HepG2 (cell line): ENCODE results near the gene TMX2. TPM values are rescaled to one million over a fixed set of nuclear protein-coding genes. Genes with fewer than 3 reads are reported as not detected.

Experiments
- CCDC6 ChIP-seq: sonication (generic); formaldehyde crosslinking; IDR thresholded peaks from 2 replicates; pipeline ENCODE4 v1.8.1; 2022; ENCODE audit warnings: mild to moderate bottlenecking, missing genetic modification reagents, moderate library complexity
- GATAD1 ChIP-seq: IDR thresholded peaks from 2 replicates; pipeline ENCODE4 v1.6.1; 2016; ENCODE audit warnings: missing genetic modification reagents, missing compliant biosample characterization
- HNF4A ChIP-seq: sonication (generic); formaldehyde crosslinking; IDR thresholded peaks from 2 replicates; pipeline ENCODE4 v1.4.0; 2020; ENCODE audit warnings: missing genetic modification reagents
- KAT7 ChIP-seq: IDR thresholded peaks from 2 replicates; pipeline ENCODE4 v1.6.1; 2018; ENCODE audit warnings: borderline replicate concordance, missing compliant biosample characterization
- RBAK ChIP-seq: sonication (generic); formaldehyde crosslinking; IDR thresholded peaks from 2 replicates; pipeline ENCODE4 v1.5.1; 2020; ENCODE audit warnings: mild to moderate bottlenecking, missing genetic modification reagents
- SRSF1 ChIP-seq: fragments of 200-400 bp; formaldehyde crosslinking; optimal IDR thresholded peaks from 2 replicates; pipeline ENCODE3; 2017; ENCODE audit warnings: mild to moderate bottlenecking, low read depth, low read length, moderate library complexity
- SYNCRIP ChIP-seq: fragments of 200-400 bp; formaldehyde crosslinking; IDR thresholded peaks from 2 replicates; pipeline ENCODE4 v1.6.1; 2018; ENCODE audit warnings: mild to moderate bottlenecking, low read depth, low read length; ENCODE audit not compliant: insufficient read depth
- ZFP1 ChIP-seq: IDR thresholded peaks from 2 replicates; pipeline ENCODE4 v1.6.1; 2016
- ZFP41 ChIP-seq: sonication (generic); formaldehyde crosslinking; IDR thresholded peaks from 2 replicates; pipeline ENCODE4 v1.4.0; 2020; ENCODE audit warnings: mild to moderate bottlenecking, missing genetic modification reagents, borderline replicate concordance
- ZFP62 ChIP-seq: sonication (generic); formaldehyde crosslinking; IDR thresholded peaks from 2 replicates; pipeline ENCODE4 v1.4.0; 2020; ENCODE audit warnings: missing genetic modification reagents
- ZKSCAN1 ChIP-seq: fragments of 150-350 bp; IDR thresholded peaks from 2 replicates; pipeline ENCODE4 v1.6.1; 2014; ENCODE audit warnings: low read length
- ZNF552 ChIP-seq: sonication (generic); formaldehyde crosslinking; IDR thresholded peaks from 2 replicates; pipeline ENCODE4 v1.9.0; 2022; ENCODE audit warnings: missing genetic modification reagents, mild to moderate bottlenecking, borderline replicate concordance
- ZNF567 ChIP-seq: sonication (generic); formaldehyde crosslinking; IDR thresholded peaks from 2 replicates; pipeline ENCODE4 v1.8.1; 2023; ENCODE audit warnings: mild to moderate bottlenecking, missing genetic modification reagents, borderline replicate concordance
- ZNF614 ChIP-seq: IDR thresholded peaks from 2 replicates; pipeline ENCODE4 v1.6.1; 2018; ENCODE audit warnings: missing biosample characterization, missing genetic modification reagents, inconsistent platforms, borderline replicate concordance
- ZNF644 ChIP-seq: IDR thresholded peaks from 2 replicates; pipeline ENCODE4 v1.6.1; 2016; ENCODE audit warnings: low read depth
- ZNF678 ChIP-seq: sonication (generic); formaldehyde crosslinking; IDR thresholded peaks from 2 replicates; pipeline ENCODE4 v1.4.0; 2020; ENCODE audit warnings: mild to moderate bottlenecking, missing genetic modification reagents
- ZSCAN21 ChIP-seq: sonication (generic); formaldehyde crosslinking; IDR thresholded peaks from 2 replicates; pipeline ENCODE4 v1.8.0; 2022; ENCODE audit warnings: mild to moderate bottlenecking, missing genetic modification reagents, moderate library complexity, borderline replicate concordance
- polyA plus RNA-seq, 8 experiments: library from polyadenylated mRNA; depleted of rRNA in 3 of 8; stranded (reverse) in 7 of 8; unstranded in 1 of 8; fragments of >200 nt; fragmentation: Illumina TruSeq in 4 of 8; extraction: Trizol in 4 of 8; gene quantifications; 2 replicates each; pipeline versions ENCODE4 v1.2.1 to v1.2.3, GENCODE V29; 2011 to 2016; ENCODE audit warnings: low read depth in 4 of 8, missing spikeins in 1 of 8, mixed read lengths in 1 of 8; ENCODE audit not compliant: insufficient read depth in 1 of 8
- total RNA-seq, 5 experiments: library from RNA; depleted of rRNA; stranded (reverse); fragments of >200 nt; fragmentation: Illumina TruSeq; extraction: Trizol; gene quantifications; 2 replicates each; pipeline ENCODE4 v1.2.3, GENCODE V29; 2016; ENCODE audit warnings: low read depth in 1 of 5
- TF ChIP-seq, protein P1 (sequence below): sonication (generic); formaldehyde crosslinking; IDR thresholded peaks from 2 replicates; pipeline ENCODE4 v1.5.0; 2020; ENCODE audit warnings: mild to moderate bottlenecking, missing genetic modification reagents, borderline replicate concordance
- TF ChIP-seq, protein P2 (sequence below): sonication (generic); formaldehyde crosslinking; IDR thresholded peaks from 2 replicates; pipeline ENCODE4 v1.4.0; 2020; ENCODE audit warnings: missing genetic modification reagents, borderline replicate concordance
- TF ChIP-seq, protein P3 (sequence below): sonication (generic); formaldehyde crosslinking; IDR thresholded peaks from 2 replicates; pipeline ENCODE4 v1.4.0; 2020; ENCODE audit warnings: missing genetic modification reagents

Gene TMX2
- total and polyA plus RNA-seq, 2 of the 13 experiments (the other 11 are each of a cell fraction or from before 2014, with no cell fraction given): 84.5 to 129 TPM

DNA sequence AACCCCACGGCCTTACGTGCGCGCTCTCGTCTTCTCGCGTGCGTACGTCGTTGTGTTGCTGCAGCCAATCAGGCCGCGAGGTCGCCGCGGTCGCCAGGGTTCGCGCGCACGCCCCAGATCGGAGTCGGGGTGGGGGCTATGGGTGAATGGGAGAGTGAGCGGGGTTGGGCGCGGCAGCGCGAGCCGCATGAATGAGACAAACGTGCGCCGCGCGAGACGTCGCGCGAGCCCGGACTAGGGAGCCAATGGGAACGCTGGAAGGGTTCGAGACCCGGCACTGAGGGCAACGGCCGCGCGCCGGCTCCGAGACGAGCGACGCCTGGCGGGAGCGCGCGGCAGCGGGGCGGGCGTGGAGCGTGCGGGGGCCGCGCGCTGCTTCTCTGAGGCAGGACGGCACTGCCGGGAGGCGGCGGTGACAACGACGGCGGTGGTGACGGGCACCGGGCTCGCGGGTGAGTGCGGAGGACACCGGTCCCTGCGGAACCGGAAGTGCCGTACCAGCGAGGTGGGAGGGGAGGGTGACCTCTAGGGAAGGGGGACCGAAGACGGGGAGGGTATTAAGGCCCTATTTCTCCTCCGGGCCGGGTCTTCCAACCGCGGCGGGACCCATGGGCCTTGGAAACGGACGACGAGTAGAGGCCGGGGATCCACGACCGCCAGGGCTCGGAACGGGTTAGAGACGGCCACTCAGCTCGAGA is 44.5 kb upstream of the TMX2 start, which contains the start of gene ZDHHC5 (continued):
- TF ChIP-seq, protein P1, sequence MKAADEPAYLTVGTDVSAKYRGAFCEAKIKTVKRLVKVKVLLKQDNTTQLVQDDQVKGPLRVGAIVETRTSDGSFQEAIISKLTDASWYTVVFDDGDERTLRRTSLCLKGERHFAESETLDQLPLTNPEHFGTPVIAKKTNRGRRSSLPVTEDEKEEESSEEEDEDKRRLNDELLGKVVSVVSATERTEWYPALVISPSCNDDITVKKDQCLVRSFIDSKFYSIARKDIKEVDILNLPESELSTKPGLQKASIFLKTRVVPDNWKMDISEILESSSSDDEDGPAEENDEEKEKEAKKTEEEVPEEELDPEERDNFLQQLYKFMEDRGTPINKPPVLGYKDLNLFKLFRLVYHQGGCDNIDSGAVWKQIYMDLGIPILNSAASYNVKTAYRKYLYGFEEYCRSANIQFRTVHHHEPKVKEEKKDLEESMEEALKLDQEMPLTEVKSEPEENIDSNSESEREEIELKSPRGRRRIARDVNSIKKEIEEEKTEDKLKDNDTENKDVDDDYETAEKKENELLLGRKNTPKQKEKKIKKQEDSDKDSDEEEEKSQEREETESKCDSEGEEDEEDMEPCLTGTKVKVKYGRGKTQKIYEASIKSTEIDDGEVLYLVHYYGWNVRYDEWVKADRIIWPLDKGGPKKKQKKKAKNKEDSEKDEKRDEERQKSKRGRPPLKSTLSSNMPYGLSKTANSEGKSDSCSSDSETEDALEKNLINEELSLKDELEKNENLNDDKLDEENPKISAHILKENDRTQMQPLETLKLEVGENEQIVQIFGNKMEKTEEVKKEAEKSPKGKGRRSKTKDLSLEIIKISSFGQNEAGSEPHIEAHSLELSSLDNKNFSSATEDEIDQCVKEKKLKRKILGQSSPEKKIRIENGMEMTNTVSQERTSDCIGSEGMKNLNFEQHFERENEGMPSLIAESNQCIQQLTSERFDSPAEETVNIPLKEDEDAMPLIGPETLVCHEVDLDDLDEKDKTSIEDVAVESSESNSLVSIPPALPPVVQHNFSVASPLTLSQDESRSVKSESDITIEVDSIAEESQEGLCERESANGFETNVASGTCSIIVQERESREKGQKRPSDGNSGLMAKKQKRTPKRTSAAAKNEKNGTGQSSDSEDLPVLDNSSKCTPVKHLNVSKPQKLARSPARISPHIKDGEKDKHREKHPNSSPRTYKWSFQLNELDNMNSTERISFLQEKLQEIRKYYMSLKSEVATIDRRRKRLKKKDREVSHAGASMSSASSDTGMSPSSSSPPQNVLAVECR: peak; percentile 84
- TF ChIP-seq, protein P2, sequence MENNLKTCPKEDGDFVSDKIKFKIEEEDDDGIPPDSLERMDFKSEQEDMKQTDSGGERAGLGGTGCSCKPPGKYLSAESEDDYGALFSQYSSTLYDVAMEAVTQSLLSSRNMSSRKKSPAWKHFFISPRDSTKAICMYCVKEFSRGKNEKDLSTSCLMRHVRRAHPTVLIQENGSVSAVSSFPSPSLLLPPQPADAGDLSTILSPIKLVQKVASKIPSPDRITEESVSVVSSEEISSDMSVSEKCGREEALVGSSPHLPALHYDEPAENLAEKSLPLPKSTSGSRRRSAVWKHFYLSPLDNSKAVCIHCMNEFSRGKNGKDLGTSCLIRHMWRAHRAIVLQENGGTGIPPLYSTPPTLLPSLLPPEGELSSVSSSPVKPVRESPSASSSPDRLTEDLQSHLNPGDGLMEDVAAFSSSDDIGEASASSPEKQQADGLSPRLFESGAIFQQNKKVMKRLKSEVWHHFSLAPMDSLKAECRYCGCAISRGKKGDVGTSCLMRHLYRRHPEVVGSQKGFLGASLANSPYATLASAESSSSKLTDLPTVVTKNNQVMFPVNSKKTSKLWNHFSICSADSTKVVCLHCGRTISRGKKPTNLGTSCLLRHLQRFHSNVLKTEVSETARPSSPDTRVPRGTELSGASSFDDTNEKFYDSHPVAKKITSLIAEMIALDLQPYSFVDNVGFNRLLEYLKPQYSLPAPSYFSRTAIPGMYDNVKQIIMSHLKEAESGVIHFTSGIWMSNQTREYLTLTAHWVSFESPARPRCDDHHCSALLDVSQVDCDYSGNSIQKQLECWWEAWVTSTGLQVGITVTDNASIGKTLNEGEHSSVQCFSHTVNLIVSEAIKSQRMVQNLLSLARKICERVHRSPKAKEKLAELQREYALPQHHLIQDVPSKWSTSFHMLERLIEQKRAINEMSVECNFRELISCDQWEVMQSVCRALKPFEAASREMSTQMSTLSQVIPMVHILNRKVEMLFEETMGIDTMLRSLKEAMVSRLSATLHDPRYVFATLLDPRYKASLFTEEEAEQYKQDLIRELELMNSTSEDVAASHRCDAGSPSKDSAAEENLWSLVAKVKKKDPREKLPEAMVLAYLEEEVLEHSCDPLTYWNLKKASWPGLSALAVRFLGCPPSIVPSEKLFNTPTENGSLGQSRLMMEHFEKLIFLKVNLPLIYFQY: no peak
- TF ChIP-seq GATAD1 (peak; percentile 84), ZNF567 (CRISPR knock-in tag) (no peak; the same call in 1 of the 2 replicates), SYNCRIP (no peak), ZNF644 (CRISPR knock-in tag) (no peak), ZNF678 (CRISPR knock-in tag) (peak; percentile 71; the same call in 1 of the 2 replicates), HNF4A (CRISPR knock-in tag) (no peak), ZFP62 (CRISPR knock-in tag) (no peak), KAT7 (CRISPR knock-in tag) (peak; percentile 90), ZKSCAN1 (no peak), ZNF614 (no peak; the same call in 1 of the 2 replicates), ZNF552 (CRISPR knock-in tag) (no peak; the same call in 1 of the 2 replicates), ZFP41 (no peak), CCDC6 (CRISPR knock-in tag) (peak; percentile 94), RBAK (CRISPR knock-in tag) (no peak), SRSF1 (peak; percentile 76), ZSCAN21 (CRISPR knock-in tag) (peak; percentile 47; the same call in 1 of the 2 replicates), ZFP1 (CRISPR knock-in tag) (no peak)
- TF ChIP-seq, protein P3, sequence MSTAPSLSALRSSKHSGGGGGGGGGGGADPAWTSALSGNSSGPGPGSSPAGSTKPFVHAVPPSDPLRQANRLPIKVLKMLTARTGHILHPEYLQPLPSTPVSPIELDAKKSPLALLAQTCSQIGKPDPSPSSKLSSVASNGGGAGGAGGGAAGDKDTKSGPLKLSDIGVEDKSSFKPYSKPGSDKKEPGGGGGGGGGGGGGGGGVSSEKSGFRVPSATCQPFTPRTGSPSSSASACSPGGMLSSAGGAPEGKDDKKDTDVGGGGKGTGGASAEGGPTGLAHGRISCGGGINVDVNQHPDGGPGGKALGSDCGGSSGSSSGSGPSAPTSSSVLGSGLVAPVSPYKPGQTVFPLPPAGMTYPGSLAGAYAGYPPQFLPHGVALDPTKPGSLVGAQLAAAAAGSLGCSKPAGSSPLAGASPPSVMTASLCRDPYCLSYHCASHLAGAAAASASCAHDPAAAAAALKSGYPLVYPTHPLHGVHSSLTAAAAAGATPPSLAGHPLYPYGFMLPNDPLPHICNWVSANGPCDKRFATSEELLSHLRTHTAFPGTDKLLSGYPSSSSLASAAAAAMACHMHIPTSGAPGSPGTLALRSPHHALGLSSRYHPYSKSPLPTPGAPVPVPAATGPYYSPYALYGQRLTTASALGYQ (CRISPR knock-in tag): no peak
